Activated naive CD8-positive, alpha-beta T cell treated with anti-CD3 and anti-CD28 coated beads, Interleukin-2, amount 50 U/mL, for 24 hours (primary cell): ENCODE measurements around the gene ADCY1.

Experiments used
- ATAC-seq: fragments of 150-1000 bp; cut with Tn5 transposase; one replicate; pipeline ENCODE4 v1.10.0; 2021
- DNase-seq: peaks from one replicate; pipeline ENCODE4 v3.0.0; 2021
- H3K27ac Mint-ChIP-seq: one replicate; pipeline ENCODE4 v1.8.0; 2021; ENCODE audit warnings: mild to moderate bottlenecking, mixed read lengths
- H3K27me3 Mint-ChIP-seq: one replicate; pipeline ENCODE4 v1.8.0; 2021; ENCODE audit warnings: mixed read lengths
- H3K36me3 Mint-ChIP-seq: one replicate; pipeline ENCODE4 v1.8.0; 2021; ENCODE audit warnings: low read depth, mixed read lengths
- H3K4me1 Mint-ChIP-seq: one replicate; pipeline ENCODE4 v1.8.0; 2021; ENCODE audit warnings: mixed read lengths
- H3K4me3 Mint-ChIP-seq: one replicate; pipeline ENCODE4 v1.8.0; 2021; ENCODE audit warnings: mild to moderate bottlenecking, moderate library complexity, mixed read lengths
- H3K9me3 Mint-ChIP-seq: one replicate; pipeline ENCODE4 v1.8.0; 2021; ENCODE audit warnings: mixed read lengths

ADCY1 gene

DNA sequence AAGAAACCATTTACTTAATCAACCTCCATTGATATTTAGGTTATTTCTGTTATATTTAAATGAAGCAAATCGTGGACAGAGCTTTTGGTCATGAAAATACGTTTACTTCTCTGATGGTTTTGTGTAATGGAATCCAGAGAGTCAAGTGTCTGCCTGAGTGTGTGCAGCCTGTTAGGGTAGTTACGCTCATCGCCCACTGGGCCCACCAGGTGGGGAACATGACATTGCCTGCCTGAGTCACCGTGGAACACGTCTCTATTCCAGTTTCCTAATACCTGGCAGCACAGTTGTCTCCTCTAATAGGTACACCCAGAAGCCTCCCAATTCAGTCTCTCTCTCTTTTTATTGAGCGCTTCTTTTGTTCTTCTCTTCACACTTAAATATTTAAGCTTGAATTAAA, 91.0 kb downstream of the ADCY1 start:
- Mint-ChIP-seq H3K27me3 (no peaks in the 10 kb centered on the region), H3K4me1 (no peaks in the 10 kb centered on the region), H3K27ac (no peak overlapping the region), H3K9me3 (no peaks in the 10 kb centered on the region), H3K36me3 (no peaks in the 10 kb centered on the region), H3K4me3 (no peak overlapping the region)
- no peak for ATAC-seq
- DNase-seq, result no peak

DNA sequence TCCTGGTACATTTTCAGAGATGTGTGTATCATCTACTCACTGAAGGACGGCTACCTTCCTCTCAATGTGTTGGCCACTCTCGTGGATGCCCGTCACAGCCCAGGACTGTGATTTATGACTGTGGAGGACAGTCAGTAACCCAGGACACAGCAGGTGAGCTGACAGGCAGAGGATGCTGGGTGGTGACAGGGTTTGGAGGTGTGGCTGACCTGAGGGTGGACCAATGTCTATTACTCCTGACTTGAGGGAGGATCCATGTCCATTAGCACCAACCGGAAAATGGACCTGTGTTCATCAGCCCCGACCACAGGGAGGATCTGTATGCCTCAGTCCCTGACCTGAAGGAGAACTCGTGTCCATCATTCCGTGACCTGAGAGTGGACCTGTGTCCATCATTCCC, 96.1 kb downstream of the ADCY1 start:
- ATAC-seq (no peak), DNase-seq (no peak)
- Mint-ChIP-seq H3K27me3 (peaks cover 7% of the 10 kb centered on the region), H3K27ac (no peak overlapping the region), H3K9me3 (no peaks in the 10 kb centered on the region), H3K4me3 (no peak overlapping the region), H3K36me3 (no peaks in the 10 kb centered on the region), H3K4me1 (no peaks in the 10 kb centered on the region)

DNA sequence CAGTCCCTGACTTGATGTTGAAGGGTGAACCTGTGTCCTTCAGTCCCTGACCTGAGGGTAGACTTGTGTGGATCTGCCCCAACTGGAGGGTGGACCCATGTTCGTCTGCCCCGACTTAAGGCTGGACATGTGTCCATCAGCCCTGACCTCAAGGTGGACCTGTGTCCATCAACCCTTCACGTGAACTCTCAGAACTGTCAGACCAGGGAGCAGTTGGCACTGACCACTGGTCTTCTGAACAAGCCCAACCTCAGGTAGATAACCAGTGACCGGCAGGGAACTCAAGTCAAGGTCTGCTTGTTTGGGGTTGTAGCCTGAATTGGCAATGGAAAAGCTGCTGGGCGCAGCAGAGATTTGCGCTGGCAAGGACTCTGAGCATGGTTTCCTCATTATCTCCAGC, 96.5 kb downstream of the ADCY1 start:
- DNase-seq, result no peak
- no peak overlapping the region for H3K27ac Mint-ChIP-seq

DNA sequence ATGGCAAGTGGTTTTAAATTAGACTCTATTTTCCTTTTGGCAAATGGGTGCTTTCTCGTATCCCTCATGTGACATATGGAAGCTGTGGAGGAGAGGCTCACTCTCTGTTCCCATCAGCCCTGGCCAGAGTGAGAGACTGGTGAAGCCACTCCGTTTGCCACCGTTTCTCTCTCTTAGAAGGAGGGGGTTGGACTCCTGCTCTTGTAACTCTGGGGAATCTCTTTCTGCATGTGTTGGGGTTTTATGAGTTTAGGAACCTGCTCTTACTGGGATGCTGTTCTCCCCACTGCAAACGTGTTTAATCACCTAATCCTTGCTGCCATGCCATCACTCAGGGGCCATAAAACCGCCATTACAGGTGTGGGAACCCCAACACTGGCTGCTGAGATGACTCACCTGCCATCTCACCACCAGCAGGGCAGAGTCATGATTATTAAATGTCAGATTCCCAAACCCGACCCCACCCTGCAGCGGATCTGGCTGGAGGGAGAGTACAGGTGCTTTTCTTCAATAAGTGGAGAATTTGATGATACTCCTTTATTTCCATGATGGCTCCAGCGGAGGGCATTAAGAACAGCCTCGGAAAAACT, 103.2 kb downstream of the ADCY1 start:
- ATAC-seq, result no peak
- H3K4me3 Mint-ChIP-seq, result no peak overlapping the region
- peaks cover 20% of the 10 kb centered on the region for H3K27me3 Mint-ChIP-seq
- H3K27ac Mint-ChIP-seq, result no peak overlapping the region
- DNase-seq, result no peak
- no peaks in the 10 kb centered on the region for H3K36me3 Mint-ChIP-seq
- H3K4me1 Mint-ChIP-seq, result no peaks in the 10 kb centered on the region
- H3K9me3 Mint-ChIP-seq, result peaks cover 4% of the 10 kb centered on the region

More for the DNA sequence above, 96.5 kb downstream of the ADCY1 start:
- Mint-ChIP-seq H3K27me3 (peaks cover 9% of the 10 kb centered on the region), H3K4me3 (no peak overlapping the region), H3K36me3 (no peaks in the 10 kb centered on the region), H3K9me3 (peaks cover 2% of the 10 kb centered on the region), H3K4me1 (no peaks in the 10 kb centered on the region)
- ATAC-seq, result no peak

DNA sequence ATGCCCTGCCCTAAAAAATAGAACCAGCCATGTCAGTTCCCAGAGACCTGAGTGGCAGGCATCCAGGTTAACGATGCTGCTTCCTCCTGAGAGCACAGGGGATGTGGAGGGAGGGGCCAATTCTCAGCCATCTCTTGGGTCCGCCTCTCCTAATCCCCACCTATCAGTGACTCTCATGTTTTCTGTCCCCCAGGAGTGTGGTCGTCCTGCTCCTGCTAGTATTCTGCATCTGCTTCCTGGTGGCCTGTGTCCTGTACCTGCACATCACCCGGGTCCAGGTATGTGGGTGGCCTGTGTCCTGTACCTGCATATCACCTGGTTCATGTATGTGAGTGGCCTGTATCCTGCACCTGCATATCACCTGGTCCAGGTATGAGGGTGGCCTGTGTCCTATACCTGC, 105.3 kb downstream of the ADCY1 start:
- Mint-ChIP-seq H3K4me3 (no peak overlapping the region), H3K36me3 (no peaks in the 10 kb centered on the region), H3K27me3 (peaks cover 15% of the 10 kb centered on the region), H3K27ac (no peak overlapping the region), H3K4me1 (no peaks in the 10 kb centered on the region), H3K9me3 (peaks cover 4% of the 10 kb centered on the region)
- peak; percentile 20 for ATAC-seq
- DNase-seq, result no peak

DNA sequence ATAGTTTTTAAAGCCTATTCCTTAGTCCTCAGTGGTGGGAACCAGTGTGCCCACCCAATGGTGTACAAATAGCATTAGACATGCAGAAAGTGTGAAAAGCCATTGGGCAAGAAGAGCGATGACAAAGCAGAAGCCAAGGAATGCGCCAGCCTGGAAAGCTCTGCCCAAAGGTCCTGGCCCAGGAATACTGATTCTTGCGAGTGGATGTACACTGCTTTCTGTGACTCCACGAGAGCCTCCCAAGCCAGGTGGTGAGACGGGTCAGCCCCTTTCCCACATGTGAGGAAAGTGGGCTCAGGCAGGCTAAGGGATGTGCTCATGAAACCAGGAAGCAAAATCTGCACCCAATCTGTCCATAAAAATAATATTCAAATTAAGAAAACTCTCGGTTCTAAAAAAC, 106.6 kb downstream of the ADCY1 start:
- no peaks in the 10 kb centered on the region for H3K4me1 Mint-ChIP-seq
- H3K4me3 Mint-ChIP-seq, result no peak overlapping the region
- H3K27me3 Mint-ChIP-seq, result peaks cover 11% of the 10 kb centered on the region
- DNase-seq, result no peak
- H3K9me3 Mint-ChIP-seq, result peaks cover 1% of the 10 kb centered on the region
- H3K36me3 Mint-ChIP-seq, result no peaks in the 10 kb centered on the region
- no peak overlapping the region for H3K27ac Mint-ChIP-seq
- no peak for ATAC-seq

DNA sequence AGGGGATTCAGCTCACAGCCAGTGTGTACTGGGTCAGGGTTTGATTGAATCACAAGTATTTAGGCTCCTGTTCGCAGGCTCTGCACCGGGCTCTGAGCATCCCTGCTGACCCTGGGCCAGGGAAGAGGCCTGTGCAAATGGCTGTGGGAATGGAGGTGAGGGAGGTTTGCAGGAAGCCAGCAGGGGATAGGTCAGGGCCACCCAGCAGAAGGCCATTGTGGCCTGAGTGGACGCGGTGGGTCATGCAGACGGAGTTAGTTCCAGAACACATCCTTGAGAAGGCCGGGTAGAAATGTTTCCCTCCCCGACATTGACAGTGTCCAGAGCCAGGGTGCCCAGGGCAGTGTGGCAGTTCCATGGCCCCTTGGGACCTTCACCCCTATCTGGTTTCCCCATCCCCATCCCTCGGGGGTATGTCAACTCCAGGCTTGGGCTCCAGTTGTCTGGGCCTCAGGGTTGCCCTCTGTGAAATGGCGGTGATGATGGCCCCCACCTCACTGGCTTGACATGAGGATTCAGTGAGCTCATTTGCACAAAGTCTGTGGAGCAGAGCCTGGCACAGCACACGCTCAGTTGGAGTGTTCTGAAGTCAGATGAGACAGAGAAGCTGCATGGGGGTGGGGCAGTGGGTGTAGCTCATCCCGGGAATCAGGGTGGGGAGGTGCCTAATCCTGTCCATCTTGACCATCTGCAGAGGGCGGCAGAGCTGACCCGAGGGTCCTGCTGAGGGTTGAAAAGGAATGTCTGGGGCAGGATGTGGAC, 107.6 kb downstream of the ADCY1 start:
- H3K4me1 Mint-ChIP-seq, result no peaks in the 10 kb centered on the region
- no peak overlapping the region for H3K27ac Mint-ChIP-seq
- DNase-seq (no peak), ATAC-seq (no peak)
- no peak overlapping the region for H3K4me3 Mint-ChIP-seq
- H3K36me3 Mint-ChIP-seq, result no peaks in the 10 kb centered on the region
- H3K27me3 Mint-ChIP-seq, result peaks cover 7% of the 10 kb centered on the region
- H3K9me3 Mint-ChIP-seq, result no peaks in the 10 kb centered on the region

DNA sequence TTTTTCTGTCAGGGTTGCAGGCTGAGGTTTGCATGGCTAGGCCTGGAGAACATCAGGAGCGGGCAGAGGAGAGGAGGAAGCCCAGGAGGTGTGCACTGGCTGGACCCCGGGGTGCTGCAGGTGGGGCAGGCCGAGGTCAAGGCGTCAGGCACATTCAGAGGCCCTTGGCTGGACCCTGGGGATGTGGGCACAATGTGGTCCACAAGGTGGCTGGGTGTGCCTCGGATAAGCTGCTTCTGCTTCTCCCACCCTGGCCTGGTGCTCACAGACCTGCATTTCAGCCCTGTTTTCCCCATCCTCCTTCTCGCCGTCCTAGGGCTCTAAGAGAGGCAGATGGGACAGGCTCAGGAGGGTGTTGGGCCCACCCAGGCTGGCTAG, 108.2 kb downstream of the ADCY1 start:
- Mint-ChIP-seq H3K36me3 (no peaks in the 10 kb centered on the region), H3K4me3 (no peak overlapping the region), H3K27ac (no peak overlapping the region), H3K27me3 (peaks cover 3% of the 10 kb centered on the region), H3K4me1 (no peaks in the 10 kb centered on the region), H3K9me3 (no peaks in the 10 kb centered on the region)
- DNase-seq, result no peak
- no peak for ATAC-seq

DNA sequence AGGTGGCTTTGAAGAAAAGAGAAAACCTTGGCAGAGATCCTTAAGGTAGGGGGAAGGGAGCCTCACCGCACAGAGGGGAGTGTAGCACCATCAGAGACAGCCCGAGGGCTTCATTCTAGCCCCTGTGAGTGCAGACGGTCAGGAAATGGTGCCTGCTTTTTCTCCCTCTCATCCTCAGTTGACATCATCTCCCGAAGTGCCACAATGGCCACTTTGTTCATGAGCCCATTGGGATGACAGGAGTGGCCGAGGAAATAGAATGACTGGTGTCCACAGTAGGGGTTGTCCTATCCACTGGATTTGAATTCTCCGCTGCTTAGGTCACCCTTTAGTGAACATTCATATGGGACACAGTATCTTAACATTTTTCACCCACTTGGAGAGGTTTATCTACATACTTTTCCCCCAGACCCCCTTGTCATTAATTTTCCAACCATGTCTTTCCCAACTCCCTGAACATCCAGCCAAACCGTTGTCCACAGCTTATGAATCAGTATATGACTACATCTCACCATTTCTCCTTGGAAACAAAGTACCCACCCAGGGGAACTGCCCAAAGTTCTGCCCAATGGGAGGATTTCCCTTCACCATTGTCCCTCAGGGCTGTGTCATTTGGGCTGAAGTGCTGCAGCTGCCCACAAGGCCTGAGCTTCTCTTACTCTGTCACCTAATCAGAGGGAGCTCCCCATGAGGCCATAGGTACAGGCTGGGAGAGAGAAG, 108.8 kb downstream of the ADCY1 start:
- H3K4me1 Mint-ChIP-seq, result no peaks in the 10 kb centered on the region
- no peak for DNase-seq
- no peak overlapping the region for H3K4me3 Mint-ChIP-seq
- no peak overlapping the region for H3K27ac Mint-ChIP-seq
- ATAC-seq, result no peak
- H3K36me3 Mint-ChIP-seq, result no peaks in the 10 kb centered on the region
- peaks cover 3% of the 10 kb centered on the region for H3K27me3 Mint-ChIP-seq
- no peaks in the 10 kb centered on the region for H3K9me3 Mint-ChIP-seq

DNA sequence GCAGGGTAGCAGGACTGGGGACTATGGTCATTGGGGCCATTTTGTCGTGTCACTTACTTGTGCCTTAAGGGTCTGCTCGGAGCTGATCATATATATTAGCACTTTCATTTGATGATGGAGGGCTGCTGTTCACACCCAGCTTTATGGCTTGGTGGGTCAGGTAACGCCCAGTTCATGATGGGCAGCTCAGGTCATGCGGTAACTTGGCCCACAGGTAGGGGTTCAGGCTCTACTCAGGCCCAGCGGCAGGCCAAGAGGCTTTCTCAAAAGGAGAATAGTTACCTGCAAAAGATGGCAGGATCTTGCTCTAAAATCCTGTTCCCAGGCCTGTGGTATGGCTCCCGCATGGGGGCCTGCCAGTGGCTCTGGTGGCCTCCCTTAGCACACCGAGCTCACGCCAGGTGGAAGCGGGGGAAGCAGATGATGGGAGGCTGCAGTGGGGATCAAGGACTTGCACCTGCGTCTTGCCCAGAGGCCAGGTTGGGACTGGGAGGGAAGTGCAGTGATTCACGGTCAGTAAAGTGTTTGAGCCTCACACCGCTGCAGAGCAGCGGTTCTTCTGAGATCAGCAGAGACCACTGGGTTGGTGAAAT, 109.5 kb downstream of the ADCY1 start:
- no peak overlapping the region for H3K27ac Mint-ChIP-seq
- DNase-seq, result no peak
- H3K36me3 Mint-ChIP-seq, result no peaks in the 10 kb centered on the region
- H3K27me3 Mint-ChIP-seq, result peaks cover 3% of the 10 kb centered on the region
- no peaks in the 10 kb centered on the region for H3K9me3 Mint-ChIP-seq
- H3K4me3 Mint-ChIP-seq, result no peak overlapping the region
- H3K4me1 Mint-ChIP-seq, result no peaks in the 10 kb centered on the region
- no peak for ATAC-seq

DNA sequence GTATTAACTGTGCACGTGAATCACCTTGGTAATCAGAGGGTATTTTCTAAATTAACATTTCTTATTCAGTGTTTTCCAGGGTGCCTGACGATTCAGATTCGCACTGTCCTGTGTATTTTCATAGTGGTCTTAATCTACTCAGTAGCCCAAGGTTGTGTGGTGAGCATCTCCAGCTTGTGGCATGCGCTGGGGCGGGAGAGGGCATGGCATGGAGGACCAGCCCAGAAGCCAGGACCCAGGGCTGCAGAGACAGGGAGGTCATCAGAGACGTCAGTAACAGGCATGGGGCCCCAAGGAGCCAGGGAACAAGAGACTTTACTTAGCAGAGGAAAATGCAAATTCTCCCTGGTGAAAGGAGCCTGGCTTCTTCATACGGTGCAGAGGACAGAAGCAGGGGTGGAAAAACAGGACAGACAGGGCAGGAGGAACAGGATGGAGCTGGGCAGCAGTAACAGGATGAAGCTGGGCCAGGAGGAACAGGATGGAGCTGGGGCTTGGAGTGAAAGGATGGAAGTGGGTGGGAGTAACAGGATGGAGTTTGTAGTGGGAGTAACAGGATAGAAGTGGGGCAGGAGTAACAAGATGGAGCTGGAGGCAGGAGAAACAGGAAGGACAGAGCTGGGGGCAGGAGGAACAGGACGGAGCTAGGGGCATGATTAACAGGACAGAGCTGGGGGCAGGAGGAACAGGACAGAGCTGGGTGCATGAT, 110.9 kb downstream of the ADCY1 start:
- no peak for DNase-seq
- ATAC-seq, result no peak
- Mint-ChIP-seq H3K4me3 (no peak overlapping the region), H3K36me3 (no peaks in the 10 kb centered on the region), H3K9me3 (no peaks in the 10 kb centered on the region), H3K4me1 (no peaks in the 10 kb centered on the region), H3K27me3 (no peaks in the 10 kb centered on the region), H3K27ac (no peak overlapping the region)

DNA sequence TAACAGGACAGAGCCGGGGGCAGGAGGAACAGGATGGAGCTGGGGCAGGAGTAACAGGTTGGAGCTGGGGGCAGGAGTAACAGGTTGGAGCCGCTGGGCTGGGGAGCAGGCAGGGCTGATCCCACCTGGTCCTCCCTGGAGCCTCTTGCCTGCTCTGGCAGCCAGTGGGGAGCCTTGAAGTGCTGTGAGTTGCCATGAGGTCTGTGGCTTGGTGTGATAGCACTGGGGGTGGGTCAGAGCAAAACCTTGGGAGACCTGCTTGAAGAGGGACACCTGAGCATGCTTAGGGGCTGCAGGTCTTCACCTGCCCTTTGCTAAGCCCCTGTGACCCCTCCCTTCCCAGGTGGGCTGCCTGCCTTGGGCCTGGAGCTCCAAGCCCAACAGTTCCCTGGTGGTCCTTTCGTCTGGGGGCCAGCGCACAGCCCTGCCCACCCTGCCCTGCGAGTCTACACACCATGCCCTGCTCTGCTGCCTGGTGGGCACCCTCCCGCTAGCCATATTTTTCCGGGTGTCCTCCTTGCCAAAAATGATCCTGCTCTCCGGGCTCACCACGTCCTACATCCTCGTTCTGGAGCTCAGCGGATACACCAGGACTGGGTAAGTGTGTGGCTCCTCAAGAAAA, 111.6 kb downstream of the ADCY1 start:
- Mint-ChIP-seq H3K36me3 (no peaks in the 10 kb centered on the region), H3K27ac (no peak overlapping the region), H3K4me1 (no peaks in the 10 kb centered on the region), H3K27me3 (no peaks in the 10 kb centered on the region), H3K9me3 (no peaks in the 10 kb centered on the region), H3K4me3 (no peak overlapping the region)
- no peak for DNase-seq
- ATAC-seq, result no peak

DNA sequence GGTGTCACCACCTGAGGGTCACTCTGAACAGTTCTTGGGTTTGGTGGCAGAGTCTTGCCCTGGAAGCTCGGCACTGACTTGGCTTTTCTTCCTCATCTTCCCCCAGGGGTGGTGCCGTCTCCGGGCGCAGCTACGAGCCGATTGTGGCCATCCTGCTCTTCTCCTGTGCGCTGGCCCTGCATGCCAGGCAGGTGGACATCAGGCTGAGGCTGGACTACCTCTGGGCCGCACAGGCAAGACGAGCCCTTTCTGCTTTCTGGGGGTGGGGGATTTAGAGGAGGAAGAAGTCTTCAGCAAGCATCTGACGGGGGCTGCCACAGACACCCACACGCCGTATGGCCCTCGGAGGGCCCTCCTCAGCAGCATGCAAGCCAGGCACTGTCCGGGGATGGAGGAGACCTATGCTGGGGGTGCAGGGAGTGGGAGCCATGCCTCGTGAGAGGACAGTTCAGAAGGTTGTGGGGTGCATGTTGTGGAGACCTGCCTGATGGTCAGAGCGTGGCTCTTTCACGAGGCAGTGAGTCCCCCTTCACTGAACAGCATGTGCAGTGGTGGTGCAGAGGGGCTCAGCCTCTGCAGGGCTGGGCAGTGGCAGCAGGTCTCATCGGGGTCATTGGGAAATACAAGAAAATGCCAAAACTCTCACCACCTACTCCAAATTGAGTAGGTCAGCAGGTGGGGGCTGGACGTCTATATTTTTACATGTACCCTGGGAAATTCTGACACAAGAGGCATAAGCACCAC, 112.4 kb downstream of the ADCY1 start:
- H3K9me3 Mint-ChIP-seq, result no peaks in the 10 kb centered on the region
- H3K4me3 Mint-ChIP-seq, result no peak overlapping the region
- ATAC-seq (no peak), DNase-seq (no peak)
- no peaks in the 10 kb centered on the region for H3K36me3 Mint-ChIP-seq
- no peaks in the 10 kb centered on the region for H3K27me3 Mint-ChIP-seq
- no peak overlapping the region for H3K27ac Mint-ChIP-seq
- H3K4me1 Mint-ChIP-seq, result no peaks in the 10 kb centered on the region

DNA sequence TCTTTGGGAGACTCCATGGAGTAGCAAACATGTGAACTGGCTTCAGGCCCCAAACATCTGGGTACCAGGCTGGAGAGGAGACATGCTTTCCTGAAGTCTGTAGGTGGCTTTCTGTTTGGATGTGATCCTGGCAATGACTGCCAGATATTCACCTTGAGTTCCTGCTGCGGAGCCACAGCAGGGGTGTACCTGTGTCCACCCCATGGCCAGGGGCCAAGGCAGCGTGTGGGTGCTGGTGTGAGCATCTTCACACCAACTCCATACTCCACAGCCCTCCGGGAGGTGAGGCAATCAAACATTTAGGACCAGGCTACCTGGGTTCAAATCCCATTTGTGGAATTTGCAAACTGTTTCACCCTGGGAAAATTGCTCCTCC, 113.0 kb downstream of the ADCY1 start:
- no peaks in the 10 kb centered on the region for H3K27me3 Mint-ChIP-seq
- H3K36me3 Mint-ChIP-seq, result no peaks in the 10 kb centered on the region
- no peaks in the 10 kb centered on the region for H3K9me3 Mint-ChIP-seq
- no peak overlapping the region for H3K4me3 Mint-ChIP-seq
- no peaks in the 10 kb centered on the region for H3K4me1 Mint-ChIP-seq
- ATAC-seq (no peak), DNase-seq (no peak)
- H3K27ac Mint-ChIP-seq, result no peak overlapping the region
